ACHN (cell line): ENCODE results near the gene MEGF6.

Experiments used
- DNase-seq: peaks from one replicate; pipeline ENCODE4 v3.0.0-alpha.2; 2015
- in situ Hi-C: cut with HindIII; loops from 2 replicates; pipeline ENCODE4 v1.10.0; 2017; ENCODE audit warnings: low sequenced_read_pairs, low pct_ligation_motif_present, low pct_unique_long_range_greater_than_20kb

Gene MEGF6

DNA sequence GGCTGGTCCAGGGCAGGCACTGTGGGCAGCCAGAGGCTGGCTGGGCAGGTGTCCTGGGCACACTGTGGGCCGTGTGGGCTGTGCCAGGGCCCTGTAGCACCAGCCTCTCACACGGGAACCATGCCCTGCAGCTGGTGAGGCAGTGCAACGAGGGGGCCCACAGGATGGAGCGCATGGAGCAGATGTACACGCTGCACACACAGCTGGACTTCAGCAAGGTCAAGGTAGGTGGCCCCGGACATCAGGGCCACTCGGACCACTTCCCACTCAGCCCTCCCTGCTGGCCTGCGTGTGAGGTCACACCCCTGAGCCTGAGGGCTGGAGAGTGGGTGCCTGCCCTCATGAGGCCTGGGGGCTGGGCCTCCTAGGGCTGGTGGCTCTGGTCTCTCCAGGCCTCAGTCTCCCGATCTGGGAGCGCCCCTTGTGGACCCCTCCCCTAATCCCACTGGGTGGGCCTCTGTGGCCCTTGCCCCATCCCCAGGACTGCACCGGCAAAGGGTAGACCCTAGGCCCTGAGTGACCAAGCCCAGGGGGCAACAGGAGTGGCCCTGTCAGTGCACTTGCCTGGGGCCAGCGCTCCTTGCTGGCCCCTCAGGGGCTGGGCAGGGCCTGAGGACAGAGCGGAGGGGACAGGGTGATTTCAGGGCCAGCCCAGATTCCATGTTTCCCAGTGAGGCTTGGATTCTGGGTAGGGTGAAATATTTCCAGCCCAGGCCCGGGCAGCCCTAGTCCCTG lies 135.3 kb downstream of the MEGF6 start:
- in situ Hi-C loops = no loop called here
- no peak for DNase-seq

- DNase-seq = no peak
- in situ Hi-C loops = no loop called here
Observed at GRCh38 chr1:3474421-3474820, 136.9 kb downstream of the MEGF6 start.

GRCh38 chr1:3474016-3474415 lies 137.3 kb downstream of the MEGF6 start:
- no peak for DNase-seq

GRCh38 chr1:3473381-3473844 lies 137.9 kb downstream of the MEGF6 start:
- DNase-seq = peak; percentile 80
- in situ Hi-C loops = no loop called here

More at GRCh38 chr1:3474016-3474415, 137.3 kb downstream of the MEGF6 start:
- in situ Hi-C loops = no loop called here

DNA sequence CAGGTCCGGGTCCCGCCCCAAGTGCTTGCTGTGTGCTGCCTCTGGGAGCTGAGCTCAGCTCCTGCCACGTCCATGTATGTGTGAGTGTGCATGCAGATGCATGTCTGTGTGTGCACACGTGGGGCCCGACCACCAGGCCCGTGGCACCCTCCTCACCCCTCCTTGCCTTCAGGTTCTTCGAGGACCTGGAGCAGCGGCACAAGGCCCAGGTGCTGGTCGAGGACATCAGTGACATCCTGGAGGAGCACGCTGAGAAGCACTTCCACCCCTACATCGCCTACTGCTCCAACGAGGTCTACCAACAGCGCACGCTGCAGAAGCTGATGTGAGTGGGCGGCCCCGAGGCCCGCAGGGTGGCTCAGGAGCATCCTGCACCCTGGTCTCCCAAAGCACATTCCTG lies 138.4 kb downstream of the MEGF6 start:
- DNase-seq = no peak
- in situ Hi-C loops = no loop called here

- in situ Hi-C loops = no loop called here
- no peak for DNase-seq
Observed at GRCh38 chr1:3472088-3472850, 139.0 kb downstream of the MEGF6 start.

DNA sequence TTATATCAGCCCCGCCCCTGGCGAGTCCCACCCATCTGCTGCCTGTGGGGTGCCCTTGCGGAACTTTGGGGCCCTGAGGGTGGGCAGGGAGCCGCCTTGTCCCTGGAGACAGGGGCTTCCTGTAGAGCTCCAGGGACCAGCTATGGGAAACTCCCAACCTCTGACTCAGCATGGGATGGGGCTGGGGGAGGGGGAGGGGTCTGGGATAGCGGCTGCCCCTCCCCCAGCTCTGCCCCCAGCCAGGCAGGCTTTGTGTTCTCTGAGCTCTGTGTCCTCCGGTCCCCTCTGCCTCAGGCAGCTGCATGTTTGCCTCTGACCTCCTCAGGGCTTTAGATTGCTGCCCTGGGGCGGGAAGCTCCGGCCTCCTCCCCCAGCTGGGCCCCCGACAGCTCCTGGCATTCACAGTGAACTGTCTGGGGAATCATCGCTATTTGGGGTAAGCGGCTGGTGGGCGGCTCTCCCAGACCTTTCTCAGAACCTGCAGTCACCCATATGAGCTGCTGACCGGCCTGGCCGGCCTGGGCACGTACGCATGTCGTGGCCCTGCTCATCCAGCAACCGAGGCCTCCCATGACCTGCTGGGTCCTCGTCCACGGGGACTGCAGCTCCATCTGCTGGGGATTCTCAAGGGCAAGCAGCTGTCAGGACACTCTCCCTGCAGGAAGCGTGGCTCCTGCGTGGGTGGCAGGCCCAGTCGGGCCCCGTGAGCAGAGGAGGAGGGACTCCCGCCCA lies 139.8 kb downstream of the MEGF6 start:
- DNase-seq = peak; percentile 24

DNA sequence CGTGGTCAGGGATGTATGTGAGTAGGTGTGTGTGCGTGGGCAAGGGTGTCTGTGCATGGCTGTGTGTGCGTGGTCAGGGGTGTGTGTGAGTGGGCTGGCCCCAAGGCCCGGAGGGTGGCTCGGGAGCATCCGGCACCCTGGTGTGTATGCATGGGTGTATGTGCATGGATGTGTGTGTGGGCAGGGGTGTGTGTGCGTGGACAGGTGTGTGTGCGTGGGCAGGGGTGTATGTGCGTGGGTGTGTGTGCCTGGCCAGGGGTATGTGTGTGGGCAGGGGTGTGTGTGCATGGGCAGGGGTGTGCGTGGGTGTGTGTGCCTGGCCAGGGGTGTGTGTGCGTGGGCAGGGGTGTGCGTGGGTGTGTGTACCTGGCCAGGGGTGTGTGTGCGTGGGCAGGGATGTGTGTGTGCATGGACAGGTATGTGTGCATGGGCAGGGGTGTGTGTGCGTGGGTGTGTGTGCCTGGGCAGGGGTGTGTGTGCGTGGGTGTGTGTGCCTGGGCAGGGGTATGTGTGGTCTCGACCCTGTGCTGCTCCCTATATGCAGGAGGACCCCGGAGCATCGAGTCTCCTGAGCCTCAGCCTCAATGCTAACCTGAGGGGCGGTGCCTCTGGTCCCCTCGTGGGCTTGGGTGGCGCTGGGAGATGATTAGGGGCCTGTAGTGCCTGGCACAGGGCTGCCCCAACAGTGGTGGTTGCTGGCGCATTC lies 140.5 kb downstream of the MEGF6 start:
- DNase-seq = no peak
- in situ Hi-C loops = no loop called here

More for the DNA sequence above, 139.8 kb downstream of the MEGF6 start:
- in situ Hi-C loops = no loop called here

DNA sequence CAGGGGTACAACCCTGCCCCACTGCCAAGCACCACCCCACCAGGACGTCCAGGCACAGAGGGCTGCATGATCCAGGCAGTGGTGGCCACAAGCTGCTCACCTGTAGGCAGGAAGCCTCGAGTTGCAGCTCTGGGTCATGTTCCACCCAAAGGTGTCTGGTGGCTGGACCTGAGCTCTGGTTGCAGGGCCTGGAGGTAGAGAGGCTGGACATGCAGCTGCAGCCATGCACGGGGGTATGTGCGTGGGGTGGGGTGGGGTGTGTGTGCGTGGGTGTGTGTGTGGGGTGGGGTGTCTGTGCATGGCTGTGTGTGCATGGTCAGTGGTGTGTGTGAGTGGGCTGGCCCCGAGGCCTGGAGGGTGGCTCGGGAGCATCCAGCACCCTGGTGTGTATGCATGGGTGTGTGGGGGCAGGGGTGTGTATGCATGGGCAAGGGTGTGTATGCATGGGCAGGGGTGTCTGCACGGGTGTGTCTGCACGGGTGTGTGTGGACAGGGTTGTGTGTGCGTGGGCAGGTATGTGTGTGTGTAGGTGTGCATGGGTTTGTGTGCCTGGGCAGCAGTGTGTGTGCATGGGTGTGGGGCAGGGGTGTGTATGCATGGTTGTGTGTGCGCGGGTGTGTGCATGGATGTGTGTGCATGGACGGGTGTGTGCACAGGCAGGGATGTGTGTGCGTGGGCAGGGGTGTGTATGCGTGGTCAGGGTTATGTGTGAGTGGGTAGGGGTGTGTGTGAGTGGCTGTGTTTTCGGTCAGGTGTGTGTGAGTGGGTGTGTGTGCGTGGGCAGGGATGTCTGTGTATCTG lies 141.3 kb downstream of the MEGF6 start:
- in situ Hi-C loops = no loop called here
- no peak for DNase-seq

GRCh38 chr1:3469104-3469848 lies 142.0 kb downstream of the MEGF6 start:
- in situ Hi-C loops = no loop called here
- no peak for DNase-seq

- in situ Hi-C loops = no loop called here
- DNase-seq = no peak
Observed at GRCh38 chr1:3468236-3469103, 142.8 kb downstream of the MEGF6 start.

DNA sequence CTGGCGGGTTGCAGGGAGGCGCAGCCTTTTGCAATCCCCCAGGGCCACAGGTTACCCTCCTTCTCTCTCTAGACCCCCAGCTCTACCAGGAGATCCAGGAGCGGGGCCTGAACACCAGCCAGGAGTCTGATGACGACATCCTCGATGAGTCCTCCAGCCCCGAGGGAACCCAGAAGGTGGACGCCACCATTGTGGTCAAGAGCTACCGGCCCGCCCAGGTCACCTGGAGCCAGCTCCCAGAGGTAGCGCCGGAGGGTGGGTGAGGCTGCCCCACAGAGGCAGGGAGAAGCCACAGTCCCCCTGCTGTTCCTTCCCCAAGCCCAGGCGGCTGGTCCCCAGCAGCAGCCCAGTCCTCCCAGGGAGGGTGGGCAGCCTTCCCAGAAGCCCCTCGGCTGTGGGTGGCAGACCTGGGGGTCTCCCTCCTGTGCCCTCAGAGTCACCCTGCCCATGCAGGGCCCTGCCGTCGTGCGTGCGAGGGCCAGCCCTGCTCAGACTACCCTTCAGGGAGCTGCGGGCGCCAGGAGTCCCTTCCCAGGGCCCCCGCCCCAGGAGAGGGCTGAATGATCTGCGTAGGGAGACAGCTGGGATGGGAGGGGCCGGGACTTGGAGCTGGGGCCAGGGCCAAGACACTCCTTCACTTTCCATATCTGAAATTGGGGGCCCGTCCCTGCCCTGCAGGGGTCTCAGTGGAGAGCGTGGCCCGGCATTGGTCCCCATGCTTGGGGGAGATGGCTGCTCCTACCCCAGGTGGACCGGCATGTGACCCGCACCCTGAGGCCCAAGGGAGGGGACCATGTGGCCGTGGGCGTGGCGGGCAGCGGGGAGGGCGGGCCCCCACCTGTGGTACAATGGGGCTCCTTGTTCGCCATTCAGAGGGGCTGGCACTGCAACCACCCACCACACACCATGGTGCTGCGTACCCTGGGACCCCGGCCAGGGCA lies 143.9 kb downstream of the MEGF6 start:
- in situ Hi-C loops = no loop called here
- DNase-seq = no peak

DNA sequence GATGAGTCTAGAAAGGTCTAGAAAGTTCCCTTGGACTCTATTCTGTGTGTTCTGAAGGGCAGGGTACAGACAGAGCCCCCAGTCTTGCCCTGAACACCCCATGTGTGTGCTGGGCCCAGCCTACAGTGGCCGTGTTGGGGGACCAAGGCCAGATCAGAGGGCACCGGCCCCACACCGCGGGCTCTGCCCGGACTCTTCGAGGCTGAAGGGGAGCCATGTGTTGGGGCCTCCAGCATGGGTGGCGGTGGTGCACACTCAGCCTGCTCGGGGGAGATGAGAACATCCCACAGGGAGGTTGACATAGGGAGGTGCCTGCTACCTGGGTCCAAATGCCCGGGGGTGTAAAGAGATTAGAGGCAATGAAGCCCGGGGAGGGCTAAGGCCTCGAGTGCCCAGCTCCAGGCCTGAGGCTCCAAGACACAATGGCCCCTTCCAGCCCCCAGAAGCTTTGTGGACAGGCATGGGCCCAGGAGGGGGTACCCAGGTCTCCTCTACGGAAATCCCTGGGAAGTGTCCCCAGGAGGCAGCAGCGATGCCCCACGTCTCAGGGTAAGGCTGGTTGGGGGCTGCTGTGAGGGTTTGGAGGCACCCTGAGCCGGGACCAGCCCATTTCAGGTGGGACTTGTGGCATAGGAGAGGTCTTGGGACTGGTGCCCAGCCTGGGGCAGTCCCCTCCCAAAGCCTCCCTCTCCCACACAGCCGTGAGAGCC lies 144.8 kb downstream of the MEGF6 start:
- in situ Hi-C loops = no loop called here
- no peak for DNase-seq

GRCh38 chr1:3465935-3466321 lies 145.4 kb downstream of the MEGF6 start:
- DNase-seq = no peak
- in situ Hi-C loops = no loop called here
